ENCODE measurements around the gene VEPH1. TPM values are rescaled to one million over a fixed set of nuclear protein-coding genes. Genes with fewer than 3 reads are reported as not detected.

VEPH1 gene
- polyA plus RNA-seq, 2 of the 4 experiments (the other 2 are of a cell fraction): 0.04 to 0.16 TPM

- no peak for DNase-seq (ENCODE audit: low read depth in 1 of 2, low spot score in 1 of 2)
- Histone ChIP-seq H3K9me3 (no peaks in the 10 kb centered on the region), H3K4me1 (no peaks in the 10 kb centered on the region), H3K27ac (no peak overlapping the region), H3K4me2 (no peak overlapping the region), H3K4me3 (no peak overlapping the region)
- no peak for FAIRE-seq
- no peak for TF ChIP-seq POLR2AphosphoS2 (conservative IDR thresholded peaks at IDR 0.05; ENCODE audit: low read length)
- no peak for TF ChIP-seq ZSCAN20 (CRISPR knock-in tag; IDR thresholded peaks at IDR 0.05)
- TF ChIP-seq EHF (CRISPR knock-in tag; IDR thresholded peaks at IDR 0.05): no peak
- TF ChIP-seq E2F6 (IDR thresholded peaks at IDR 0.05; ENCODE audit: borderline replicate concordance, low read depth): no peak
- no peak for TF ChIP-seq HOXB5 (CRISPR knock-in tag; IDR thresholded peaks at IDR 0.05)
- TF ChIP-seq RARB (CRISPR knock-in tag; IDR thresholded peaks at IDR 0.05): no peak
- TF ChIP-seq ZC3H11A (IDR thresholded peaks at IDR 0.05): no peak
- TF ChIP-seq ESRRA (IDR thresholded peaks at IDR 0.05; ENCODE audit: borderline replicate concordance, low read length): no peak
- TF ChIP-seq HMGXB4 (CRISPR knock-in tag; IDR thresholded peaks at IDR 0.05; ENCODE audit: borderline replicate concordance): no peak
- TF ChIP-seq CHD4 (IDR thresholded peaks at IDR 0.05; ENCODE audit: borderline replicate concordance): no peak
- no peak for TF ChIP-seq PHF8 (IDR thresholded peaks at IDR 0.05; ENCODE audit: borderline replicate concordance, low read depth)
- no peak for ATAC-seq
- WGBS (ENCODE audit: missing lambda C conversion rate): 47% methylated on average over 5 of the region's 5 CpGs
- ChIA-PET CTCF (no interaction called here), POLR2A (no interaction called here)
Measured at GRCh38 chr3:157376603-157377300, 126.5 kb downstream of the VEPH1 start.

- Histone ChIP-seq H3K4me1 (peaks cover 6% of the 10 kb centered on the region), H3K4me2 (no peak overlapping the region), H3K27ac (no peak overlapping the region), H3K9me3 (no peaks in the 10 kb centered on the region), H3K4me3 (no peak overlapping the region)
- peak; percentile 43 for FAIRE-seq
- no peak for ATAC-seq
- TF ChIP-seq HEYL (CRISPR knock-in tag; IDR thresholded peaks at IDR 0.05) (no peak), SMC3 (IDR thresholded peaks at IDR 0.05) (no peak), JUN (IDR thresholded peaks at IDR 0.05) (no peak), MAX (IDR thresholded peaks at IDR 0.05) (no peak), FOXS1 (CRISPR knock-in tag; IDR thresholded peaks at IDR 0.05) (no peak), RCOR1 (IDR thresholded peaks at IDR 0.05; ENCODE audit: low read depth, low read length) (no peak), PBX3 (IDR thresholded peaks at IDR 0.05) (no peak), HDAC2 (IDR thresholded peaks at IDR 0.05) (no peak), POLR2A (IDR thresholded peaks at IDR 0.05; ENCODE audit: low read length) (no peak)
- WGBS (ENCODE audit: missing lambda C conversion rate): 44% methylated on average over 4 of the region's 4 CpGs
- ChIA-PET POLR2A (no interaction called here), CTCF (no interaction called here)
- DNase-seq (ENCODE audit: low read depth in 1 of 2, low spot score in 1 of 2): no peak
Measured at GRCh38 chr3:157375342-157375986, 127.8 kb downstream of the VEPH1 start.

- peaks cover 11% of the 10 kb centered on the region for H3K4me1 ChIP-seq
- H3K27ac ChIP-seq: no peak overlapping the region
- DNase-seq (ENCODE audit: low read depth in 1 of 2, low spot score in 1 of 2) (no peak), FAIRE-seq (no peak), ATAC-seq (no peak)
- no peak overlapping the region for H3K4me2 ChIP-seq
- H3K9me3 ChIP-seq: no peaks in the 10 kb centered on the region
- POLR2A ChIA-PET: no interaction called here
- no peak overlapping the region for H3K4me3 ChIP-seq
- WGBS (ENCODE audit: missing lambda C conversion rate): 96% methylated on average over 3 of the region's 3 CpGs
- CTCF ChIA-PET: no interaction called here
- TF ChIP-seq E2F6 (IDR thresholded peaks at IDR 0.05; ENCODE audit: borderline replicate concordance, low read depth) (no peak), RNF2 (IDR thresholded peaks at IDR 0.05; ENCODE audit: borderline replicate concordance, low read depth) (no peak), EHMT2 (IDR thresholded peaks at IDR 0.05; ENCODE audit: low read depth) (no peak), HEYL (CRISPR knock-in tag; IDR thresholded peaks at IDR 0.05) (no peak), BCL3 (IDR thresholded peaks at IDR 0.05) (no peak), HOXB5 (CRISPR knock-in tag; IDR thresholded peaks at IDR 0.05) (no peak), GATA3 (IDR thresholded peaks at IDR 0.05; ENCODE audit: borderline replicate concordance) (no peak), BHLHE40 (IDR thresholded peaks at IDR 0.05; ENCODE audit: low read depth, low read length) (no peak), KDM5A (IDR thresholded peaks at IDR 0.05) (no peak), ATOH8 (CRISPR knock-in tag; IDR thresholded peaks at IDR 0.05; ENCODE audit: low read depth) (no peak), RCOR1 (IDR thresholded peaks at IDR 0.05; ENCODE audit: low read depth, low read length) (no peak), FOSB (CRISPR knock-in tag; IDR thresholded peaks at IDR 0.05) (no peak), HDAC2 (IDR thresholded peaks at IDR 0.05) (no peak)
Measured at GRCh38 chr3:157374933-157375332, 128.3 kb downstream of the VEPH1 start.

All from A549 (cell line).